GM12878 (cell line): ENCODE results near the gene SLC1A5. TPM values are rescaled to one million over a fixed set of nuclear protein-coding genes. Genes with fewer than 3 reads are reported as not detected.

ENCODE experiments used
- ATAC-seq: fragments of 200-7000 bp; cut with Tn5 transposase; 3 replicates; pipeline ENCODE4 v1.9.1; 2020; ENCODE audit warnings: mild to moderate bottlenecking, moderate library complexity
- BruUV-seq: library from RNA; stranded (reverse); fragments of 400-500 nt; replicated peaks from 2 replicates; lab custom pipeline; 2021; lab: Mats Ljungman, UMichigan
- CTCF ChIA-PET: fragments of 300-600 bp; sonication (Branson Sonifier 250); formaldehyde crosslinking; extraction: SDS; loops from one replicate; lab custom pipeline; 2021; ENCODE audit warnings: inconsistent platforms; lab: Yijun Ruan, JAX
- POLR2A ChIA-PET: fragments of 350-600 bp; formaldehyde crosslinking; extraction: SDS; loops from one replicate; lab custom pipeline; 2021; ENCODE audit warnings: inconsistent platforms; lab: Charles Lee
- RAD21 ChIA-PET: fragments of 300-600 bp; sonication (Branson Sonifier 250); formaldehyde crosslinking; loops from one replicate; lab custom pipeline; 2023; ENCODE audit warnings: antibody characterized with exemption; ENCODE audit not compliant: unreplicated experiment; lab: Charles Lee
- SMC1A ChIA-PET: fragments of 300-600 bp; sonication (Branson Sonifier 250); formaldehyde crosslinking; loops from one replicate; lab custom pipeline; 2023; ENCODE audit not compliant: unreplicated experiment, uncharacterized antibody; lab: Charles Lee
- DNase-seq: peaks from one replicate; pipeline ENCODE4 v3.0.0-alpha.2; 2011; ENCODE audit warnings: low read depth, low spot score
- FAIRE-seq: peaks from 3 replicates; lab custom pipeline; 2011; peaks lifted over from hg19 to GRCh38; lab: Jason Lieb, UNC
- H2AFZ ChIP-seq: 2 replicates; pipeline ENCODE4 v1.6.0; 2011; ENCODE audit warnings: low read depth, low read length, control low read depth; ENCODE audit not compliant: control insufficient read depth
- H3K27ac ChIP-seq: 2 replicates; pipeline ENCODE4 v1.5.1; 2011; ENCODE audit warnings: control low read depth; ENCODE audit not compliant: control insufficient read depth, insufficient read depth
- H3K27me3 ChIP-seq, 2 experiments: replicated peaks in 1 of 2; 2 replicates each; pipeline versions ENCODE4 v1.6.0 to v1.6.1; 2011; ENCODE audit warnings: low read length in 1 of 2; ENCODE audit not compliant: control insufficient read depth in 2 of 2, insufficient read depth in 2 of 2
- H3K36me3 ChIP-seq, 2 experiments: 2 replicates each; pipeline ENCODE4 v1.5.1; 2011; ENCODE audit warnings: low read length in 1 of 2; ENCODE audit not compliant: control insufficient read depth in 2 of 2, insufficient read depth in 2 of 2
- H3K4me1 ChIP-seq: 2 replicates; pipeline ENCODE4 v1.6.1; 2011; ENCODE audit warnings: mild to moderate bottlenecking, low read length, moderate library complexity, mixed read lengths; ENCODE audit not compliant: control insufficient read depth, insufficient read depth
- H3K4me2 ChIP-seq: 2 replicates; pipeline ENCODE4 v1.6.0; 2011; ENCODE audit warnings: control low read depth; ENCODE audit not compliant: control insufficient read depth, insufficient read depth
- H3K4me3 ChIP-seq: fragments of 200-600 bp; sonication (generic); 2 replicates; pipeline ENCODE4 v1.5.1; 2016
- H3K79me2 ChIP-seq: 2 replicates; pipeline ENCODE4 v1.6.0; 2011; ENCODE audit warnings: low read length; ENCODE audit not compliant: control insufficient read depth, insufficient read depth
- H3K9ac ChIP-seq: 2 replicates; pipeline ENCODE4 v1.8.0; 2011; ENCODE audit warnings: low read length, control low read depth, mixed read lengths; ENCODE audit not compliant: control insufficient read depth, insufficient read depth
- H3K9me3 ChIP-seq: replicated peaks from 3 replicates; pipeline ENCODE4 v1.5.1; 2011; ENCODE audit warnings: mild to moderate bottlenecking, low read length; ENCODE audit not compliant: control insufficient read depth, insufficient read depth
- H4K20me1 ChIP-seq: 2 replicates; pipeline ENCODE4 v1.6.0; 2011; ENCODE audit not compliant: control insufficient read depth, insufficient read depth
- HDAC6 ChIP-seq: fragments of 200-600 bp; sonication (generic); IDR thresholded peaks from one replicate; pipeline ENCODE4 v1.8.0; 2017; ENCODE audit warnings: antibody characterized with exemption; ENCODE audit not compliant: unreplicated experiment
- IKZF1 ChIP-seq: fragments of 450-650 bp; conservative IDR thresholded peaks from 2 replicates; pipeline ENCODE4 v1.6.1; 2017; ENCODE audit warnings: antibody characterized with exemption, mild to moderate bottlenecking
- MYB ChIP-seq: fragments of 150-350 bp; IDR thresholded peaks from 2 replicates; pipeline ENCODE4 v1.6.1; 2014; ENCODE audit warnings: mild to moderate bottlenecking, low read depth, low read length, borderline replicate concordance
- NRF1 ChIP-seq: conservative IDR thresholded peaks from 2 replicates; pipeline ENCODE4 v1.6.1; 2011; ENCODE audit warnings: mild to moderate bottlenecking, low read depth, low read length, improper control_type of control experiment
- RB1 ChIP-seq: fragments of 450-650 bp; formaldehyde crosslinking; IDR thresholded peaks from 2 replicates; pipeline ENCODE4 v1.6.1; 2017; ENCODE audit warnings: mild to moderate bottlenecking, borderline replicate concordance
- RCOR1 ChIP-seq: conservative IDR thresholded peaks from 2 replicates; pipeline ENCODE4 v1.6.1; 2012; ENCODE audit warnings: low read depth, low read length, improper control_type of control experiment
- STAT1 ChIP-seq: fragments of 450-650 bp; conservative IDR thresholded peaks from 2 replicates; pipeline ENCODE4 v1.6.1; 2014; ENCODE audit warnings: antibody characterized with exemption, mild to moderate bottlenecking
- USF2 ChIP-seq: IDR thresholded peaks from 2 replicates; pipeline ENCODE4 v1.6.1; 2011; ENCODE audit warnings: low read depth, low read length, improper control_type of control experiment, borderline replicate concordance
- ZBED1 ChIP-seq: IDR thresholded peaks from 2 replicates; pipeline ENCODE4 v1.6.1; 2016; ENCODE audit warnings: borderline replicate concordance
- ZBTB4 ChIP-seq: fragments of 450-650 bp; formaldehyde crosslinking; IDR thresholded peaks from 2 replicates; pipeline ENCODE4 v1.4.0; 2022; ENCODE audit warnings: mild to moderate bottlenecking, moderate library complexity
- WGBS: methylation state at CpG from one replicate; pipeline ENCODE4 v1.1.6; 2016; ENCODE audit warnings: low lambda C conversion rate; ENCODE audit not compliant: insufficient replicate concordance, insufficient coverage; ENCODE audit errors: missing lambda C conversion rate; 5-methylcytosine and 5-hydroxymethylcytosine counted together
- in situ Hi-C: fragments of 300-500 bp; cut with MboI; formaldehyde crosslinking; loops from 9 replicates; pipeline ENCODE4 v1.14.3; 2018; ENCODE audit warnings: mixed read lengths
- intact Hi-C: fragments of 100-400 bp; cut with micrococcal nuclease; formaldehyde crosslinking; loops from one replicate; pipeline ENCODE4 v1.14.2; 2022; ENCODE audit not compliant: unreplicated experiment
- polyA plus RNA-seq, 11 experiments: library from polyadenylated mRNA; depleted of rRNA in 4 of 11; unstranded in 6 of 11; stranded (reverse) in 5 of 11; fragments of >200 nt; fragmentation: Nextera tagmentation in 4 of 11; fragmentation: Illumina TruSeq in 1 of 11; extraction: Ambion mirVana in 4 of 11; extraction: Trizol in 1 of 11; gene quantifications; 1 replicate in 1 of 11; 2 replicates in 10 of 11; pipeline versions ENCODE4 v1.2.1 to v1.2.3, GENCODE V29; 2011 to 2016; ENCODE audit warnings: inconsistent platforms in 2 of 11, missing spikeins in 2 of 11, low read depth in 1 of 11
- total RNA-seq, 4 experiments: library from RNA; depleted of rRNA in 3 of 4; stranded (reverse); fragments of >200 nt in 3 of 4; fragmentation: Illumina TruSeq in 1 of 4; extraction: Trizol in 1 of 4; gene quantifications; 2 replicates each; pipeline versions ENCODE4 v1.2.1 to v1.2.3, GENCODE V29; 2013 to 2021

Gene SLC1A5
- total and polyA plus RNA-seq, 10 of the 15 experiments (the other 5 are each of a cell fraction or from before 2014, with no cell fraction given): 9.1 to 129 (median 60.9) TPM

GRCh38 chr19:46739290-46739771 lies 49.1 kb downstream of the SLC1A5 start (continued):
- TF ChIP-seq STAT1: no peak

- Histone ChIP-seq H3K36me3 (peaks cover 18 to 38% of the 10 kb centered on the region in 2 experiments), H3K79me2 (peaks cover 34% of the 10 kb centered on the region), H3K27ac (no peak overlapping the region), H3K9ac (no peak overlapping the region), H4K20me1 (peaks cover 8% of the 10 kb centered on the region), H3K27me3 (no peaks in the 10 kb centered on the region), H3K9me3 (no peaks in the 10 kb centered on the region), H3K4me3 (no peak overlapping the region)
- SMC1A ChIA-PET: no interaction called here
- RAD21 ChIA-PET: no interaction called here
- no peak for FAIRE-seq
- in situ Hi-C loops: no loop called here
- WGBS: 89% methylated on average over 19 of the region's 19 CpGs
- DNase-seq: no peak
- CTCF ChIA-PET: interaction anchor here (1.1 to 1.2 kb wide), 3 partner anchors 9 to 16 kb away, joined by 3 read pairs; no protein-coding TSS in a partner anchor
- POLR2A ChIA-PET: no interaction called here
- no TSS peak for BruUV-seq
- no peak for TF ChIP-seq ZBED1
- TF ChIP-seq NRF1: no peak
- no peak for TF ChIP-seq IKZF1
- no peak for TF ChIP-seq USF2
- no peak for TF ChIP-seq ZBTB4 (CRISPR knock-in tag)
- no peak for TF ChIP-seq RB1
- TF ChIP-seq MYB: no peak
- TF ChIP-seq HDAC6: no peak
- TF ChIP-seq RCOR1: no peak
- TF ChIP-seq, all 136 proteins: peak for 0
- Histone ChIP-seq H2AFZ (no peak overlapping the region), H3K4me1 (peaks cover 4% of the 10 kb centered on the region; the same call in 1 of the 2 replicates), H3K4me2 (no peak overlapping the region)
- intact Hi-C loops: no loop called here
- no peak for ATAC-seq
These were observed 50.6 kb downstream of the SLC1A5 start for GRCh38 chr19:46737761-46738171.
